GM23338 (cell line): Measurements from ENCODE around the gene WASF2. TPM values are rescaled to one million over a fixed set of nuclear protein-coding genes. Genes with fewer than 3 reads are reported as not detected.

ENCODE experiments used
- ATAC-seq: fragments of 200-7000 bp; cut with Tn5 transposase; 3 replicates; pipeline ENCODE4 v1.9.1; 2020
- DNase-seq: peaks from one replicate; pipeline ENCODE4 v3.0.0-alpha.2; 2015; ENCODE audit warnings: low spot score
- H2AFZ ChIP-seq: fragments of 200-600 bp; sonication (generic); 2 replicates; pipeline ENCODE4 v1.8.0; 2016; ENCODE audit warnings: antibody characterized with exemption, mild to moderate bottlenecking, moderate library complexity
- H3F3A ChIP-seq: fragments of 200-600 bp; sonication (generic); replicated peaks from 2 replicates; pipeline ENCODE4 v1.8.0; 2017; ENCODE audit warnings: antibody characterized with exemption, mixed run types, low read depth
- H3K27ac ChIP-seq: fragments of 200-600 bp; sonication (generic); 2 replicates; pipeline ENCODE4 v1.6.1; 2016; ENCODE audit warnings: low read depth
- H3K27me3 ChIP-seq: fragments of 200-600 bp; sonication (generic); 2 replicates; pipeline ENCODE4 v1.8.0; 2016; ENCODE audit warnings: mild to moderate bottlenecking, mixed run types, moderate library complexity; ENCODE audit not compliant: insufficient read depth
- H3K36me3 ChIP-seq: fragments of 200-600 bp; sonication (generic); 2 replicates; pipeline ENCODE4 v1.8.0; 2016; ENCODE audit warnings: mild to moderate bottlenecking; ENCODE audit not compliant: insufficient read depth
- H3K4me1 ChIP-seq: fragments of 200-600 bp; sonication (generic); 2 replicates; pipeline ENCODE4 v1.8.0; 2016; ENCODE audit warnings: mild to moderate bottlenecking, moderate library complexity; ENCODE audit not compliant: insufficient read depth
- H3K4me2 ChIP-seq: fragments of 200-600 bp; sonication (generic); 2 replicates; pipeline ENCODE4 v1.7.1; 2017; ENCODE audit warnings: mixed run types
- H3K4me3 ChIP-seq: fragments of 200-600 bp; sonication (generic); 2 replicates; pipeline ENCODE4 v1.6.1; 2016; ENCODE audit warnings: mixed run types
- H3K79me2 ChIP-seq: fragments of 200-600 bp; sonication (generic); replicated peaks from 2 replicates; pipeline ENCODE4 v1.8.0; 2017; ENCODE audit warnings: mild to moderate bottlenecking; ENCODE audit not compliant: insufficient read depth
- H3K9me2 ChIP-seq: fragments of 200-600 bp; sonication (generic); 2 replicates; pipeline ENCODE4 v1.8.0; 2017; ENCODE audit not compliant: insufficient read depth
- H4K20me1 ChIP-seq: fragments of 200-600 bp; sonication (generic); replicated peaks from 2 replicates; pipeline ENCODE4 v1.8.0; 2017; ENCODE audit warnings: mild to moderate bottlenecking; ENCODE audit not compliant: insufficient read depth
- H3K27ac Mint-ChIP-seq: 2 replicates; pipeline ENCODE4 v1.8.0; 2020; ENCODE audit warnings: inconsistent platforms, mild to moderate bottlenecking, moderate library complexity, mixed read lengths
- H3K27me3 Mint-ChIP-seq: 3 replicates; pipeline ENCODE4 v1.8.0; 2022; ENCODE audit warnings: low read depth, mild to moderate bottlenecking, moderate library complexity, mixed read lengths, inconsistent platforms; ENCODE audit not compliant: insufficient read depth, poor library complexity
- H3K36me3 Mint-ChIP-seq: 3 replicates; pipeline ENCODE4 v1.8.0; 2021; ENCODE audit warnings: low read depth, mild to moderate bottlenecking, inconsistent platforms, moderate library complexity, mixed read lengths
- H3K4me1 Mint-ChIP-seq: 3 replicates; pipeline ENCODE4 v1.8.0; 2020; ENCODE audit warnings: mild to moderate bottlenecking, inconsistent platforms, mixed read lengths
- H3K4me3 Mint-ChIP-seq: 3 replicates; pipeline ENCODE4 v1.8.0; 2021; ENCODE audit warnings: moderate library complexity, mild to moderate bottlenecking, inconsistent platforms, mixed read lengths
- H3K9me3 Mint-ChIP-seq: 3 replicates; pipeline ENCODE4 v1.8.0; 2020; ENCODE audit warnings: moderate library complexity, mild to moderate bottlenecking, inconsistent platforms, mixed read lengths
- ETS1 ChIP-seq: IDR thresholded peaks from 2 replicates; pipeline ENCODE4 v1.6.1; 2016; ENCODE audit warnings: antibody characterized with exemption
- EZH2 ChIP-seq: fragments of 200-600 bp; sonication (generic); IDR thresholded peaks from one replicate; pipeline ENCODE4 v1.8.0; 2017; ENCODE audit warnings: antibody characterized with exemption, mild to moderate bottlenecking, low read depth; ENCODE audit not compliant: unreplicated experiment
- JUNB ChIP-seq: IDR thresholded peaks from one replicate; pipeline ENCODE4 v1.6.1; 2016; ENCODE audit warnings: antibody characterized with exemption; ENCODE audit not compliant: unreplicated experiment
- NANOG ChIP-seq: IDR thresholded peaks from 2 replicates; pipeline ENCODE4 v1.6.1; 2016; ENCODE audit warnings: antibody characterized with exemption, borderline replicate concordance
- POLR2AphosphoS5 ChIP-seq: IDR thresholded peaks from 2 replicates; pipeline ENCODE4 v1.6.1; 2016; ENCODE audit warnings: antibody characterized with exemption, low read depth
- ZNF114 ChIP-seq: fragments of 250-450 bp; sonication (Bioruptor Pico); IDR thresholded peaks from 2 replicates; pipeline ENCODE4 v1.5.0; 2020; ENCODE audit warnings: mild to moderate bottlenecking, moderate library complexity
- ZNF331 ChIP-seq: fragments of 250-450 bp; sonication (Bioruptor Pico); IDR thresholded peaks from 2 replicates; pipeline ENCODE4 v1.5.0; 2020; ENCODE audit warnings: low read depth, mild to moderate bottlenecking, moderate library complexity
- polyA plus RNA-seq: library from polyadenylated mRNA; unstranded; fragments of >200 nt; fragmentation: Nextera tagmentation; extraction: Ambion mirVana; gene quantifications from 2 replicates; pipeline ENCODE4 v1.2.1, GENCODE V29; 2016
- total RNA-seq: library from RNA; depleted of rRNA; stranded (reverse); fragments of >200 nt; shearing (Covaris generic); gene quantifications from 2 replicates; pipeline ENCODE4 v1.2.3, GENCODE V29; 2014
- TF ChIP-seq, protein P1 (sequence below): fragments of 250-450 bp; sonication (Bioruptor Pico); IDR thresholded peaks from 2 replicates; pipeline ENCODE4 v1.5.0; 2020; ENCODE audit warnings: mild to moderate bottlenecking, moderate library complexity
- TF ChIP-seq, protein P2 (sequence below), 2 experiments: fragments of 200-600 bp in 1 of 2; sonication (generic) in 1 of 2; conservative IDR thresholded peaks; 2 replicates each; pipeline versions ENCODE4 v1.5.1 to v1.6.1; 2016 to 2017; ENCODE audit warnings: antibody characterized with exemption in 2 of 2, low read depth in 2 of 2, mild to moderate bottlenecking in 2 of 2, moderate library complexity in 1 of 2
- TF ChIP-seq, protein P3 (sequence below): IDR thresholded peaks from one replicate; pipeline ENCODE4 v1.6.1; 2018; ENCODE audit warnings: antibody characterized with exemption; ENCODE audit not compliant: unreplicated experiment

WASF2 gene
- total and polyA plus RNA-seq, 2 experiments from 2014 or later = 40.9 to 95.6 TPM

DNA sequence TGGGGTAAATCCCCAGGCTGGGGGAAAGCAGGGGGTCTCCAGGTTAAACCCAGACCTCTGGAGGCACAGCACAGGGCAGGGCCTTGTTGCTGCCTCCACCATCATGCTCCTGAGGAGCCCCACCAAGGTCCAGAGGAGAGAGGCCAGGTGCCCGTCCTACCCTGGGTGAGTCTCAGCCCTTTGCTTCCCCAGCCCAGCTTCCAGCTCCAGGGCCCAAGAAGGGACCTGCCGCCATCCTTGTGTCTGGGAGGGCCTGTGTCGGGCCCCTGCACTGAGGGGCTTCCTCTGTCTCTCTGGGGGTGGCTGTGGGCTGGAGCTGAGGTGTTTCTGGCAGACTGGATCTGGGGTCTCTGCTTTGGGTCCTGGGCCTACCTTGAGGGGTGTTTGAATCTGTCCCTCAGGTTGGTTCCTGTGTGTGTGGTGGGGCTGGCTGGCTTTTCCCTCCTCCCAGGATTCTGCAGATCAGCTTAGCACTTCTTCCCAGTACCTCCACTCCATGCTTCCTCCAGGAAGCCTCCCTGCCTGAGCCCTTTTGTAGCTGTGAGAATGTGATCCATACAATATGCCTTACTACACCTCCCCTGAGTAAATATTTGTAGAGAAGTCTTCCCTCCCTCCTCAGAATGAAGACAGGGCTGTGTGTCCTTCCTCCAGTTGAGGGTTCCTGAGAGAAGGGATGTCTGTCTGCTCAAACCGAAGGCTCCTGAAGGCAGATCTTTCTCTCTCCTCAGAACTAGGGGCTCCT, 91.4 kb downstream of the WASF2 start (continued):
- TF ChIP-seq, protein P1, sequence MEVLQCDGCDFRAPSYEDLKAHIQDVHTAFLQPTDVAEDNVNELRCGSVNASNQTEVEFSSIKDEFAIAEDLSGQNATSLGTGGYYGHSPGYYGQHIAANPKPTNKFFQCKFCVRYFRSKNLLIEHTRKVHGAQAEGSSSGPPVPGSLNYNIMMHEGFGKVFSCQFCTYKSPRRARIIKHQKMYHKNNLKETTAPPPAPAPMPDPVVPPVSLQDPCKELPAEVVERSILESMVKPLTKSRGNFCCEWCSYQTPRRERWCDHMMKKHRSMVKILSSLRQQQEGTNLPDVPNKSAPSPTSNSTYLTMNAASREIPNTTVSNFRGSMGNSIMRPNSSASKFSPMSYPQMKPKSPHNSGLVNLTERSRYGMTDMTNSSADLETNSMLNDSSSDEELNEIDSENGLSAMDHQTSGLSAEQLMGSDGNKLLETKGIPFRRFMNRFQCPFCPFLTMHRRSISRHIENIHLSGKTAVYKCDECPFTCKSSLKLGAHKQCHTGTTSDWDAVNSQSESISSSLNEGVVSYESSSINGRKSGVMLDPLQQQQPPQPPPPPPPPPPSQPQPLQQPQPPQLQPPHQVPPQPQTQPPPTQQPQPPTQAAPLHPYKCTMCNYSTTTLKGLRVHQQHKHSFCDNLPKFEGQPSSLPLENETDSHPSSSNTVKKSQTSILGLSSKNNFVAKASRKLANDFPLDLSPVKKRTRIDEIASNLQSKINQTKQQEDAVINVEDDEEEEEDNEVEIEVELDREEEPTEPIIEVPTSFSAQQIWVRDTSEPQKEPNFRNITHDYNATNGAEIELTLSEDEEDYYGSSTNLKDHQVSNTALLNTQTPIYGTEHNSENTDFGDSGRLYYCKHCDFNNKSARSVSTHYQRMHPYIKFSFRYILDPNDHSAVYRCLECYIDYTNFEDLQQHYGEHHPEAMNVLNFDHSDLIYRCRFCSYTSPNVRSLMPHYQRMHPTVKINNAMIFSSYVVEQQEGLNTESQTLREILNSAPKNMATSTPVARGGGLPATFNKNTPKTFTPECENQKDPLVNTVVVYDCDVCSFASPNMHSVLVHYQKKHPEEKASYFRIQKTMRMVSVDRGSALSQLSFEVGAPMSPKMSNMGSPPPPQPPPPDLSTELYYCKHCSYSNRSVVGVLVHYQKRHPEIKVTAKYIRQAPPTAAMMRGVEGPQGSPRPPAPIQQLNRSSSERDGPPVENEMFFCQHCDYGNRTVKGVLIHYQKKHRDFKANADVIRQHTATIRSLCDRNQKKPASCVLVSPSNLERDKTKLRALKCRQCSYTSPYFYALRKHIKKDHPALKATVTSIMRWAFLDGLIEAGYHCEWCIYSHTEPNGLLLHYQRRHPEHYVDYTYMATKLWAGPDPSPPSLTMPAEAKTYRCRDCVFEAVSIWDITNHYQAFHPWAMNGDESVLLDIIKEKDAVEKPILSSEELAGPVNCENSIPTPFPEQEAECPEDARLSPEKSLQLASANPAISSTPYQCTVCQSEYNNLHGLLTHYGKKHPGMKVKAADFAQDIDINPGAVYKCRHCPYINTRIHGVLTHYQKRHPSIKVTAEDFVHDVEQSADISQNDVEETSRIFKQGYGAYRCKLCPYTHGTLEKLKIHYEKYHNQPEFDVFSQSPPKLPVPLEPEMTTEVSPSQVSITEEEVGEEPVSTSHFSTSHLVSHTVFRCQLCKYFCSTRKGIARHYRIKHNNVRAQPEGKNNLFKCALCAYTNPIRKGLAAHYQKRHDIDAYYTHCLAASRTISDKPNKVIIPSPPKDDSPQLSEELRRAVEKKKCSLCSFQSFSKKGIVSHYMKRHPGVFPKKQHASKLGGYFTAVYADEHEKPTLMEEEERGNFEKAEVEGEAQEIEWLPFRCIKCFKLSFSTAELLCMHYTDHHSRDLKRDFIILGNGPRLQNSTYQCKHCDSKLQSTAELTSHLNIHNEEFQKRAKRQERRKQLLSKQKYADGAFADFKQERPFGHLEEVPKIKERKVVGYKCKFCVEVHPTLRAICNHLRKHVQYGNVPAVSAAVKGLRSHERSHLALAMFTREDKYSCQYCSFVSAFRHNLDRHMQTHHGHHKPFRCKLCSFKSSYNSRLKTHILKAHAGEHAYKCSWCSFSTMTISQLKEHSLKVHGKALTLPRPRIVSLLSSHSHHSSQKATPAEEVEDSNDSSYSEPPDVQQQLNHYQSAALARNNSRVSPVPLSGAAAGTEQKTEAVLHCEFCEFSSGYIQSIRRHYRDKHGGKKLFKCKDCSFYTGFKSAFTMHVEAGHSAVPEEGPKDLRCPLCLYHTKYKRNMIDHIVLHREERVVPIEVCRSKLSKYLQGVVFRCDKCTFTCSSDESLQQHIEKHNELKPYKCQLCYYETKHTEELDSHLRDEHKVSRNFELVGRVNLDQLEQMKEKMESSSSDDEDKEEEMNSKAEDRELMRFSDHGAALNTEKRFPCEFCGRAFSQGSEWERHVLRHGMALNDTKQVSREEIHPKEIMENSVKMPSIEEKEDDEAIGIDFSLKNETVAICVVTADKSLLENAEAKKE = no peak
- TF ChIP-seq ETS1 = no peak

GRCh38 chr1:27397749-27398148, 92.2 kb downstream of the WASF2 start:
- ATAC-seq (peak; percentile 6), DNase-seq (peak; percentile 72)
- Mint-ChIP-seq H3K4me1 (peaks cover 45% of the 10 kb centered on the region), H3K4me3 (no peak overlapping the region), H3K36me3 (peaks cover 5% of the 10 kb centered on the region; the same call in 1 of the 3 replicates), H3K9me3 (no peaks in the 10 kb centered on the region), H3K27ac (peak overlapping the region; percentile 75; the same call in 1 of the 2 replicates), H3K27me3 (peaks cover 27% of the 10 kb centered on the region)
- H3K4me2 ChIP-seq = peak overlapping the region; percentile 20; the same call in 1 of the 2 replicates
- H4K20me1 ChIP-seq = no peaks in the 10 kb centered on the region
- no peaks in the 10 kb centered on the region for H3K27me3 ChIP-seq
- no peak overlapping the region for H3K4me3 ChIP-seq
- H3K4me1 ChIP-seq = peaks cover 26% of the 10 kb centered on the region
- H3K27ac ChIP-seq = no peak overlapping the region
- H2AFZ ChIP-seq = no peak overlapping the region
- no peaks in the 10 kb centered on the region for H3K79me2 ChIP-seq
- H3K9me2 ChIP-seq = no peaks in the 10 kb centered on the region
- peaks cover 11% of the 10 kb centered on the region; the same call in 1 of the 2 replicates for H3F3A ChIP-seq
- no peaks in the 10 kb centered on the region for H3K36me3 ChIP-seq
- no peak for TF ChIP-seq JUNB
- TF ChIP-seq ZNF331 (CRISPR knock-in tag) = no peak
- TF ChIP-seq NANOG = no peak
- no peak for TF ChIP-seq ZNF114
- no peak for TF ChIP-seq POLR2AphosphoS5
- TF ChIP-seq, protein P2, sequence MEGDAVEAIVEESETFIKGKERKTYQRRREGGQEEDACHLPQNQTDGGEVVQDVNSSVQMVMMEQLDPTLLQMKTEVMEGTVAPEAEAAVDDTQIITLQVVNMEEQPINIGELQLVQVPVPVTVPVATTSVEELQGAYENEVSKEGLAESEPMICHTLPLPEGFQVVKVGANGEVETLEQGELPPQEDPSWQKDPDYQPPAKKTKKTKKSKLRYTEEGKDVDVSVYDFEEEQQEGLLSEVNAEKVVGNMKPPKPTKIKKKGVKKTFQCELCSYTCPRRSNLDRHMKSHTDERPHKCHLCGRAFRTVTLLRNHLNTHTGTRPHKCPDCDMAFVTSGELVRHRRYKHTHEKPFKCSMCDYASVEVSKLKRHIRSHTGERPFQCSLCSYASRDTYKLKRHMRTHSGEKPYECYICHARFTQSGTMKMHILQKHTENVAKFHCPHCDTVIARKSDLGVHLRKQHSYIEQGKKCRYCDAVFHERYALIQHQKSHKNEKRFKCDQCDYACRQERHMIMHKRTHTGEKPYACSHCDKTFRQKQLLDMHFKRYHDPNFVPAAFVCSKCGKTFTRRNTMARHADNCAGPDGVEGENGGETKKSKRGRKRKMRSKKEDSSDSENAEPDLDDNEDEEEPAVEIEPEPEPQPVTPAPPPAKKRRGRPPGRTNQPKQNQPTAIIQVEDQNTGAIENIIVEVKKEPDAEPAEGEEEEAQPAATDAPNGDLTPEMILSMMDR (conservative IDR thresholded peaks at IDR 0.05; ENCODE audit: low read depth in 2 of 2) = no peak
- TF ChIP-seq, protein P3, sequence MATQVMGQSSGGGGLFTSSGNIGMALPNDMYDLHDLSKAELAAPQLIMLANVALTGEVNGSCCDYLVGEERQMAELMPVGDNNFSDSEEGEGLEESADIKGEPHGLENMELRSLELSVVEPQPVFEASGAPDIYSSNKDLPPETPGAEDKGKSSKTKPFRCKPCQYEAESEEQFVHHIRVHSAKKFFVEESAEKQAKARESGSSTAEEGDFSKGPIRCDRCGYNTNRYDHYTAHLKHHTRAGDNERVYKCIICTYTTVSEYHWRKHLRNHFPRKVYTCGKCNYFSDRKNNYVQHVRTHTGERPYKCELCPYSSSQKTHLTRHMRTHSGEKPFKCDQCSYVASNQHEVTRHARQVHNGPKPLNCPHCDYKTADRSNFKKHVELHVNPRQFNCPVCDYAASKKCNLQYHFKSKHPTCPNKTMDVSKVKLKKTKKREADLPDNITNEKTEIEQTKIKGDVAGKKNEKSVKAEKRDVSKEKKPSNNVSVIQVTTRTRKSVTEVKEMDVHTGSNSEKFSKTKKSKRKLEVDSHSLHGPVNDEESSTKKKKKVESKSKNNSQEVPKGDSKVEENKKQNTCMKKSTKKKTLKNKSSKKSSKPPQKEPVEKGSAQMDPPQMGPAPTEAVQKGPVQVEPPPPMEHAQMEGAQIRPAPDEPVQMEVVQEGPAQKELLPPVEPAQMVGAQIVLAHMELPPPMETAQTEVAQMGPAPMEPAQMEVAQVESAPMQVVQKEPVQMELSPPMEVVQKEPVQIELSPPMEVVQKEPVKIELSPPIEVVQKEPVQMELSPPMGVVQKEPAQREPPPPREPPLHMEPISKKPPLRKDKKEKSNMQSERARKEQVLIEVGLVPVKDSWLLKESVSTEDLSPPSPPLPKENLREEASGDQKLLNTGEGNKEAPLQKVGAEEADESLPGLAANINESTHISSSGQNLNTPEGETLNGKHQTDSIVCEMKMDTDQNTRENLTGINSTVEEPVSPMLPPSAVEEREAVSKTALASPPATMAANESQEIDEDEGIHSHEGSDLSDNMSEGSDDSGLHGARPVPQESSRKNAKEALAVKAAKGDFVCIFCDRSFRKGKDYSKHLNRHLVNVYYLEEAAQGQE = no peak
- TF ChIP-seq EZH2 = no peak
